ENCODE results near the gene LYRM9. TPM values are rescaled to one million over a fixed set of nuclear protein-coding genes. Genes with fewer than 3 reads are reported as not detected.

Gene LYRM9
- total and polyA plus RNA-seq, 9 of the 15 experiments (the other 6 are each of a cell fraction or from before 2014, with no cell fraction given): 0.98 to 4.7 (median 1.8) TPM

DNA sequence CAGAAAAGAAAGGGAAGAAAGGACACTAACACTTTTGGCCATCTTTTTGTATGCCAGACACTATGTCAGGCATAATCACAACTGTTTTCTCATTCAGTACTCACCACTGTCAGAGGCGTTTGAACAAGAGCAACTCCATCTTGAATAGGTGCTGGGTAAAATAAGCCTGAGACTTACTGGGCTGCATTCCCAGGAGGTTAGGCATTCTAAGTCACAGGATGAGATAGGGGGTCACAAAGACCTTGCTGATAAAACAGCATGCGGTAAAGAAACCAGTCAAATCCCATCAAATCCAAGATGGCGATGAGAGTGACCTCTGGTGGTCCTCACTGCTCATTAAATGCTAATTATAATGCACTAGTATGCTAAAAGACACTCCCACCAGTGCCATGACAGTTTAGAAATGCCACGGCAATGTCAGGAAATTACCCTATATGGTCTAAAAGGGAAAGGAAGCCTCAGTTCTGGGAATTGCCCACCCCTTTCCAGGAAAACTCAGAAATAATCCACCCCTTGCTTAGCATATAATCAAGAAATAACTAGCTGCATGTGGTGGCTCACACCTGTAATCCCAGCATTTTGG, 14.9 kb upstream of the LYRM9 start (continued):
- TF ChIP-seq POLR3A (IDR thresholded peaks at IDR 0.05; ENCODE audit: borderline replicate concordance, extremely low read depth, insufficient read depth, insufficient read length) (no peak), PML (IDR thresholded peaks at IDR 0.05; ENCODE audit: low read length) (no peak), DACH1 (IDR thresholded peaks at IDR 0.05; ENCODE audit: partially characterized antibody) (no peak), ZNF561 (CRISPR knock-in tag; conservative IDR thresholded peaks at IDR 0.05) (peak; percentile 85), HNRNPUL1 (IDR thresholded peaks at IDR 0.05; ENCODE audit: low read length) (no peak), SMARCE1 (IDR thresholded peaks at IDR 0.05) (no peak), SETDB1 (IDR thresholded peaks at IDR 0.05; ENCODE audit: low read length) (no peak), MBD2 (IDR thresholded peaks at IDR 0.05; ENCODE audit: borderline replicate concordance, low read depth) (no peak), SREBF1 (IDR thresholded peaks at IDR 0.05; ENCODE audit: borderline replicate concordance, low read depth, low read length) (no peak), RBM17 (IDR thresholded peaks at IDR 0.05; ENCODE audit: borderline replicate concordance, low read depth, low read length) (no peak), DNMT1 (IDR thresholded peaks at IDR 0.05) (no peak), KLF6 (CRISPR knock-in tag; IDR thresholded peaks at IDR 0.05; ENCODE audit: borderline replicate concordance) (peak; percentile 98), ZNF253 (CRISPR knock-in tag; conservative IDR thresholded peaks at IDR 0.05) (0 out of 2 replicates have a peak, but pooled peaks have one; percentile 13)
- TF ChIP-seq, protein P1, sequence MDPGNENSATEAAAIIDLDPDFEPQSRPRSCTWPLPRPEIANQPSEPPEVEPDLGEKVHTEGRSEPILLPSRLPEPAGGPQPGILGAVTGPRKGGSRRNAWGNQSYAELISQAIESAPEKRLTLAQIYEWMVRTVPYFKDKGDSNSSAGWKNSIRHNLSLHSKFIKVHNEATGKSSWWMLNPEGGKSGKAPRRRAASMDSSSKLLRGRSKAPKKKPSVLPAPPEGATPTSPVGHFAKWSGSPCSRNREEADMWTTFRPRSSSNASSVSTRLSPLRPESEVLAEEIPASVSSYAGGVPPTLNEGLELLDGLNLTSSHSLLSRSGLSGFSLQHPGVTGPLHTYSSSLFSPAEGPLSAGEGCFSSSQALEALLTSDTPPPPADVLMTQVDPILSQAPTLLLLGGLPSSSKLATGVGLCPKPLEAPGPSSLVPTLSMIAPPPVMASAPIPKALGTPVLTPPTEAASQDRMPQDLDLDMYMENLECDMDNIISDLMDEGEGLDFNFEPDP (CRISPR knock-in tag; IDR thresholded peaks at IDR 0.05): peak; percentile 93
- TF ChIP-seq, protein P2, sequence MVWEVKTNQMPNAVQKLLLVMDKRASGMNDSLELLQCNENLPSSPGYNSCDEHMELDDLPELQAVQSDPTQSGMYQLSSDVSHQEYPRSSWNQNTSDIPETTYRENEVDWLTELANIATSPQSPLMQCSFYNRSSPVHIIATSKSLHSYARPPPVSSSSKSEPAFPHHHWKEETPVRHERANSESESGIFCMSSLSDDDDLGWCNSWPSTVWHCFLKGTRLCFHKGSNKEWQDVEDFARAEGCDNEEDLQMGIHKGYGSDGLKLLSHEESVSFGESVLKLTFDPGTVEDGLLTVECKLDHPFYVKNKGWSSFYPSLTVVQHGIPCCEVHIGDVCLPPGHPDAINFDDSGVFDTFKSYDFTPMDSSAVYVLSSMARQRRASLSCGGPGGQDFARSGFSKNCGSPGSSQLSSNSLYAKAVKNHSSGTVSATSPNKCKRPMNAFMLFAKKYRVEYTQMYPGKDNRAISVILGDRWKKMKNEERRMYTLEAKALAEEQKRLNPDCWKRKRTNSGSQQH (CRISPR knock-in tag; IDR thresholded peaks at IDR 0.05): peak; percentile 98
- TF ChIP-seq, protein P3, sequence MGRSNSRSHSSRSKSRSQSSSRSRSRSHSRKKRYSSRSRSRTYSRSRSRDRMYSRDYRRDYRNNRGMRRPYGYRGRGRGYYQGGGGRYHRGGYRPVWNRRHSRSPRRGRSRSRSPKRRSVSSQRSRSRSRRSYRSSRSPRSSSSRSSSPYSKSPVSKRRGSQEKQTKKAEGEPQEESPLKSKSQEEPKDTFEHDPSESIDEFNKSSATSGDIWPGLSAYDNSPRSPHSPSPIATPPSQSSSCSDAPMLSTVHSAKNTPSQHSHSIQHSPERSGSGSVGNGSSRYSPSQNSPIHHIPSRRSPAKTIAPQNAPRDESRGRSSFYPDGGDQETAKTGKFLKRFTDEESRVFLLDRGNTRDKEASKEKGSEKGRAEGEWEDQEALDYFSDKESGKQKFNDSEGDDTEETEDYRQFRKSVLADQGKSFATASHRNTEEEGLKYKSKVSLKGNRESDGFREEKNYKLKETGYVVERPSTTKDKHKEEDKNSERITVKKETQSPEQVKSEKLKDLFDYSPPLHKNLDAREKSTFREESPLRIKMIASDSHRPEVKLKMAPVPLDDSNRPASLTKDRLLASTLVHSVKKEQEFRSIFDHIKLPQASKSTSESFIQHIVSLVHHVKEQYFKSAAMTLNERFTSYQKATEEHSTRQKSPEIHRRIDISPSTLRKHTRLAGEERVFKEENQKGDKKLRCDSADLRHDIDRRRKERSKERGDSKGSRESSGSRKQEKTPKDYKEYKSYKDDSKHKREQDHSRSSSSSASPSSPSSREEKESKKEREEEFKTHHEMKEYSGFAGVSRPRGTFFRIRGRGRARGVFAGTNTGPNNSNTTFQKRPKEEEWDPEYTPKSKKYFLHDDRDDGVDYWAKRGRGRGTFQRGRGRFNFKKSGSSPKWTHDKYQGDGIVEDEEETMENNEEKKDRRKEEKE (IDR thresholded peaks at IDR 0.05; ENCODE audit: borderline replicate concordance in 1 of 2, control insufficient read depth in 1 of 2, low read depth in 2 of 2, low read length in 1 of 2): no peak
- TF ChIP-seq, protein P4, sequence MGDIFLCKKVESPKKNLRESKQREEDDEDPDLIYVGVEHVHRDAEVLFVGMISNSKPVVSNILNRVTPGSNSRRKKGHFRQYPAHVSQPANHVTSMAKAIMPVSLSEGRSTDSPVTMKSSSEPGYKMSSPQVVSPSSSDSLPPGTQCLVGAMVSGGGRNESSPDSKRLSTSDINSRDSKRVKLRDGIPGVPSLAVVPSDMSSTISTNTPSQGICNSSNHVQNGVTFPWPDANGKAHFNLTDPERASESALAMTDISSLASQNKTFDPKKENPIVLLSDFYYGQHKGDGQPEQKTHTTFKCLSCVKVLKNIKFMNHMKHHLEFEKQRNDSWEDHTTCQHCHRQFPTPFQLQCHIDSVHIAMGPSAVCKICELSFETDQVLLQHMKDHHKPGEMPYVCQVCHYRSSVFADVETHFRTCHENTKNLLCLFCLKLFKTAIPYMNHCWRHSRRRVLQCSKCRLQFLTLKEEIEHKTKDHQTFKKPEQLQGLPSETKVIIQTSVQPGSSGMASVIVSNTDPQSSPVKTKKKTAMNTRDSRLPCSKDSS (IDR thresholded peaks at IDR 0.05; ENCODE audit: low read depth, partially characterized antibody): no peak

All from K562 (cell line).